ENCODE data around the gene EVA1C.
A peak's percentile ranks its signal among the peaks of the same experiment; 100 is the strongest.

Gene EVA1C

DNA sequence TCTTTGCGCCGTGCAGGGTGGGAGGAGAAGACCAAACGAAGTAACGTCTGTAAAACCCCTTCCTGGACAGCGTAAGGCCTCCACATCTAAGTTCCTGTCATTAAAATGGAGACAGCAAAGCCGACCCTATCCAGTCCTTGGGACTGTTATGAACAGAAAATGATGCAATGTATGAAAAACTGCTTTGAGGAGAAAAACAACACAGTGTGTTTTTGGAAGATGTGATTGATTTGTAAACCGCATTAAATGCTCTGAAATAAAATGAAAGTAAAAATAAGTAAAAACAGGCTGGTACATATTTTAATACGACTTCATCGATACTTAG, 18.9 kb upstream of the EVA1C start:
- H2AFZ ChIP-seq (ENCODE audit: low read depth, low read length) = peak overlapping the region; percentile 77
- H3K4me1 ChIP-seq (ENCODE audit: insufficient read depth, low read length) = peaks cover 8% of the 10 kb centered on the region
- peaks cover 9% of the 10 kb centered on the region for H3K9me3 ChIP-seq (ENCODE audit: low read length)
- H3K4me3 ChIP-seq (ENCODE audit: low read length) = no peak overlapping the region
- H3K36me3 ChIP-seq (ENCODE audit: insufficient read depth, low read length) = peaks cover 7% of the 10 kb centered on the region
- H3K27me3 ChIP-seq (ENCODE audit: insufficient read depth, low read length) = no peaks in the 10 kb centered on the region

DNA sequence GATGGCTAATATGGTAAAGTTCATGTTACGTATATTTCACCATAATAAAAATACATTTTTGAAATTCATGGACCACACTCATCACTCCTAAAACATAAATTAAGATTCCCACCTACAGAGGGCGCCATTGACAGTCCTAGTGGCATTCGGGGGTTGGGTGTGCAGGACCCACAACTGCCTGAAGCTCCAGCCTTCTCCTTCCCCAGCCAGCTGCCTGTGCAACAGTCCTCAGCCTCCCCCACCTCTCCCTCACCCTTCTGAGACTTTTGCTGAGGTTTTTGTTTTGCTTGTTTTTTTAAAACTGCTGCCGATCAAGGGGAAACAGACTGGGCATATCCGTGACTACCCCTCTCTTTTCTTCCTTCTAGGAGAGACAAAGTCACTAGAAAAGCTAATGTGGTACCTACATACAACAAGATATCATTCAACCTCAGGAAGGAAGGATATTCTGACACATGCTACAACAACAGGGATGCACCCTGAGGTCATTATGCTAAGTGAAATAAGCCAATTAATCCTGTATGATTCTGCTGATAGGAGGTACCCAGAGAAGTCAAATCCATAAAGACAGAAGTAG, 9.2 kb upstream of the EVA1C start:
- H2AFZ ChIP-seq (ENCODE audit: low read depth, low read length) = no peak overlapping the region
- H3K4me3 ChIP-seq (ENCODE audit: low read length) = no peak overlapping the region
- H3K9me3 ChIP-seq (ENCODE audit: low read length) = no peaks in the 10 kb centered on the region
- no peaks in the 10 kb centered on the region for H3K36me3 ChIP-seq (ENCODE audit: insufficient read depth, low read length)
- H3K27me3 ChIP-seq (ENCODE audit: insufficient read depth, low read length) = peaks cover 3% of the 10 kb centered on the region
- H3K4me1 ChIP-seq (ENCODE audit: insufficient read depth, low read length) = no peaks in the 10 kb centered on the region

- H3K27me3 ChIP-seq (ENCODE audit: insufficient read depth, low read length) = peaks cover 31% of the 10 kb centered on the region
- H3K4me3 ChIP-seq (ENCODE audit: low read length) = no peak overlapping the region
- H3K36me3 ChIP-seq (ENCODE audit: insufficient read depth, low read length) = no peaks in the 10 kb centered on the region
- no peaks in the 10 kb centered on the region for H3K4me1 ChIP-seq (ENCODE audit: insufficient read depth, low read length)
- H2AFZ ChIP-seq (ENCODE audit: low read depth, low read length) = no peak overlapping the region
- H3K9me3 ChIP-seq (ENCODE audit: low read length) = no peaks in the 10 kb centered on the region
Measured at GRCh38 chr21:32406405-32406804, 6.1 kb upstream of the EVA1C start.

DNA sequence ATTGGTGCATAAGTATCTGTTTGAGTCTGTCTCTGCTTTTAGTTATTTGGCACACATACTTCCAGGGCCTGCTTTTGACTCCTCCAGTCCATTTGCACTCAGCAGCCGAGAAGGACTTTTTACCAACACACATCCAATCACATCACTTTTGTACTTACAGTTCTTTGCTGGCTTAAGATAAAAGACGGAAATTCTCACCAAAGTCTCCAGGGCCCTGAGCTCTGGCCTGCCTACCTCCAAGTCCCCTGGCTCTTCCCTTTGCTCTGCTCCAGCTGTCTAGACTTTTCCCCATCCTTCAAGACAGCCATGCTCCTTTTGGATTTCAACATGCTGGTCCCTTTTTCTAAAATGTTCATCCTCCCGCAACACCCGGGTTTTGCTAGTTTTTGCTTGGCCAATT, 2.2 kb upstream of the EVA1C start:
- H2AFZ ChIP-seq (ENCODE audit: low read depth, low read length) = no peak overlapping the region
- H3K27me3 ChIP-seq (ENCODE audit: insufficient read depth, low read length) = peaks cover 70% of the 10 kb centered on the region

GRCh38 chr21:32410916-32411315, 1.6 kb upstream of the EVA1C start:
- no peaks in the 10 kb centered on the region for H3K36me3 ChIP-seq (ENCODE audit: insufficient read depth, low read length)
- no peak overlapping the region for H3K4me3 ChIP-seq (ENCODE audit: low read length)
- H3K9me3 ChIP-seq (ENCODE audit: low read length) = no peaks in the 10 kb centered on the region
- H3K4me1 ChIP-seq (ENCODE audit: insufficient read depth, low read length) = peaks cover 22% of the 10 kb centered on the region
- H3K27me3 ChIP-seq (ENCODE audit: insufficient read depth, low read length) = peaks cover 75% of the 10 kb centered on the region
- no peak overlapping the region for H2AFZ ChIP-seq (ENCODE audit: low read depth, low read length)

More for the DNA sequence above, 2.2 kb upstream of the EVA1C start:
- no peaks in the 10 kb centered on the region for H3K36me3 ChIP-seq (ENCODE audit: insufficient read depth, low read length)
- H3K4me3 ChIP-seq (ENCODE audit: low read length) = no peak overlapping the region
- H3K4me1 ChIP-seq (ENCODE audit: insufficient read depth, low read length) = peaks cover 17% of the 10 kb centered on the region
- no peaks in the 10 kb centered on the region for H3K9me3 ChIP-seq (ENCODE audit: low read length)

- Histone ChIP-seq H3K9me3 (ENCODE audit: low read length) (no peaks in the 10 kb centered on the region), H3K36me3 (ENCODE audit: insufficient read depth, low read length) (no peaks in the 10 kb centered on the region), H2AFZ (ENCODE audit: low read depth, low read length) (peak overlapping the region; percentile 58), H3K4me3 (ENCODE audit: low read length) (peak overlapping the region; percentile 17), H3K4me1 (ENCODE audit: insufficient read depth, low read length) (peaks cover 22% of the 10 kb centered on the region), H3K27me3 (ENCODE audit: insufficient read depth, low read length) (peaks cover 73% of the 10 kb centered on the region)
Measured at GRCh38 chr21:32411350-32412161, 950 bp upstream of the EVA1C start.

DNA sequence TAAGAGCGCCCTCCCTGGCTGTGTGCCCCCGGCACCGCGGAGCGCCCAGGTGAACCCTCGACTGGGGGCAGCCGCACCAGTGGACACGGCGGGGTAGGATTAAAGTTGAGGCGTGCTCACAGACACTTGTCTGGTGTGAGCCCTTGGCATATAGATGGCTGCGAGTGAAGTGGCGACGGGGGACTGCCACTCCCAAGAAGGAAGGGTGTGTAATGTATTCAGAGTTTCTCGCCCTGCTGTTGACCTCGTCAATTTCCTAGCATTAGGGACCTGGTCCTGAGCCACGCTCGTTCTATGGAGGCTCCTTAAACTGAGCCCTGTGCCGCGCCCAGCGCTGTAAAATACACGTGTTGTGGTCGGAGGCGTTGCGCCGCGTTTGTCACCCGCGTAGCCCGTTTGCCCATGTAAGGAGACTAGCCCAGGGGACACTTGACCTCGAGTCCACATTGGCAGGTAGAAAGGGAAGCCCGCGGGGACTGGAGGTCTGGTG, 554 bp downstream of the EVA1C start:
- Histone ChIP-seq H3K9me3 (ENCODE audit: low read length) (no peaks in the 10 kb centered on the region), H3K4me3 (ENCODE audit: low read length) (peak overlapping the region; percentile 17), H3K36me3 (ENCODE audit: insufficient read depth, low read length) (no peaks in the 10 kb centered on the region), H2AFZ (ENCODE audit: low read depth, low read length) (peak overlapping the region; percentile 58), H3K4me1 (ENCODE audit: insufficient read depth, low read length) (peaks cover 22% of the 10 kb centered on the region), H3K27me3 (ENCODE audit: insufficient read depth, low read length) (peaks cover 78% of the 10 kb centered on the region)

GRCh38 chr21:32413697-32414578, 1.4 kb downstream of the EVA1C start:
- Histone ChIP-seq H3K36me3 (ENCODE audit: insufficient read depth, low read length) (no peaks in the 10 kb centered on the region), H3K27me3 (ENCODE audit: insufficient read depth, low read length) (peaks cover 74% of the 10 kb centered on the region), H3K9me3 (ENCODE audit: low read length) (no peaks in the 10 kb centered on the region), H3K4me1 (ENCODE audit: insufficient read depth, low read length) (peaks cover 22% of the 10 kb centered on the region), H2AFZ (ENCODE audit: low read depth, low read length) (no peak overlapping the region), H3K4me3 (ENCODE audit: low read length) (no peak overlapping the region)

- no peaks in the 10 kb centered on the region for H3K9me3 ChIP-seq (ENCODE audit: low read length)
Measured at GRCh38 chr21:32414579-32415358, 2.3 kb downstream of the EVA1C start.

GRCh38 chr21:32415451-32416398, 3.2 kb downstream of the EVA1C start:
- no peak overlapping the region for H3K4me3 ChIP-seq (ENCODE audit: low read length)
- no peaks in the 10 kb centered on the region for H3K9me3 ChIP-seq (ENCODE audit: low read length)
- H3K36me3 ChIP-seq (ENCODE audit: insufficient read depth, low read length) = no peaks in the 10 kb centered on the region
- no peak overlapping the region for H2AFZ ChIP-seq (ENCODE audit: low read depth, low read length)
- H3K4me1 ChIP-seq (ENCODE audit: insufficient read depth, low read length) = peaks cover 22% of the 10 kb centered on the region
- H3K27me3 ChIP-seq (ENCODE audit: insufficient read depth, low read length) = peaks cover 56% of the 10 kb centered on the region

More at GRCh38 chr21:32414579-32415358, 2.3 kb downstream of the EVA1C start:
- H3K4me3 ChIP-seq (ENCODE audit: low read length) = no peak overlapping the region
- peaks cover 65% of the 10 kb centered on the region for H3K27me3 ChIP-seq (ENCODE audit: insufficient read depth, low read length)
- no peak overlapping the region for H2AFZ ChIP-seq (ENCODE audit: low read depth, low read length)
- H3K4me1 ChIP-seq (ENCODE audit: insufficient read depth, low read length) = peaks cover 22% of the 10 kb centered on the region
- no peaks in the 10 kb centered on the region for H3K36me3 ChIP-seq (ENCODE audit: insufficient read depth, low read length)

DNA sequence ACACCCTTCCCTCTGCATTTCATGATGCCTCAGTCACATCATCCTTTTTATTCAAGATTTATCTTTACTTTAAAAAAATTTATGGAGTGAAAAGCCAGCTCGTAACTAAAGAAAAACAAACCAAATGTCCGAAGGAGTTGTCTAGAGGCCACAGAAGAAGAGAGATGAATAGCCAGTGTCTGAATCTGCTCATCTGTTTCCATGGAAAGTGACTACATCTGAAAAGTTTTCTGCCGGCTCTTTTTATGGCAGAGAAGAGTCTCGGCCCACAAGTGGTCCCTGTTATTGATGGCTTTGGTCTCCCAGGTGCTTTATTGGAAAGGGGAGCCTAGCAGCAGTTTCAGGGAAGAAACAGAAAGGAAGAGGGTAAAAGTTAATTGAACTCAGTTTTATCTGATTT, 5.6 kb downstream of the EVA1C start:
- no peak overlapping the region for H2AFZ ChIP-seq (ENCODE audit: low read depth, low read length)
- H3K4me3 ChIP-seq (ENCODE audit: low read length) = no peak overlapping the region
- peaks cover 2% of the 10 kb centered on the region for H3K9me3 ChIP-seq (ENCODE audit: low read length)
- H3K36me3 ChIP-seq (ENCODE audit: insufficient read depth, low read length) = no peaks in the 10 kb centered on the region
- H3K4me1 ChIP-seq (ENCODE audit: insufficient read depth, low read length) = peaks cover 12% of the 10 kb centered on the region
- H3K27me3 ChIP-seq (ENCODE audit: insufficient read depth, low read length) = peaks cover 32% of the 10 kb centered on the region

DNA sequence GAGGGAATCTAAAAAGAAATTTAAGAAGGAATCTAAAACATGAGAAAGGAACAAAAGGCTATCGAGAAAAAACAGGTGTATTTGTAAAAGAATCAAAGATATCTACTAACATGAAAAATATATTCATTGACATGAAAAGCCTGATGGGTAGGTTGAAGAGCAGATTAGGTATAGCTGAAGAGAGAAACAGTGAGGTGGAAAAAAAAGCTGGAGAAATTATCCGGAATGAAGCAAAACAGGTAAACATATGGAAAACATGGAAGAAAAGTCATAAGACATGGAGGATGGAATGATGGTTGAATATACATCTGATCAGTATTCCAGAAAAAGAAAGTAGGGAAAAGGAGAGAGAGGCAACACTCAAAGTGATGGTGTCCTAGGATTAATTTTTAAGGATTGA, 9.6 kb downstream of the EVA1C start:
- Histone ChIP-seq H3K36me3 (ENCODE audit: insufficient read depth, low read length) (no peaks in the 10 kb centered on the region), H3K27me3 (ENCODE audit: insufficient read depth, low read length) (peaks cover 13% of the 10 kb centered on the region), H3K4me1 (ENCODE audit: insufficient read depth, low read length) (no peaks in the 10 kb centered on the region), H3K4me3 (ENCODE audit: low read length) (no peak overlapping the region), H3K9me3 (ENCODE audit: low read length) (peaks cover 2% of the 10 kb centered on the region), H2AFZ (ENCODE audit: low read depth, low read length) (no peak overlapping the region)

Data from neuron (in vitro differentiated cells).